SK-N-SH (cell line): ENCODE measurements around the gene PHF3. TPM values are rescaled to one million over a fixed set of nuclear protein-coding genes. Genes with fewer than 3 reads are reported as not detected.

Source experiments
- CTCF ChIA-PET: fragments of 300-600, 350-600 bp; formaldehyde crosslinking; extraction: SDS; loops from one replicate; lab custom pipeline; 2021; lab: Yijun Ruan, JAX
- POLR2A ChIA-PET: fragments of 350-600 bp; sonication (Branson Sonifier 250); formaldehyde crosslinking; extraction: SDS; loops from one replicate; lab custom pipeline; 2020; ENCODE audit warnings: antibody characterized with exemption, inconsistent platforms; lab: Yijun Ruan, JAX
- DNase-seq: peaks from one replicate; pipeline ENCODE4 v3.0.0; 2012
- H2AFZ ChIP-seq: fragments of 200-600 bp; sonication (generic); 2 replicates; pipeline ENCODE4 v1.8.1; 2016; ENCODE audit warnings: antibody characterized with exemption, mild to moderate bottlenecking, low read depth
- H3F3A ChIP-seq: fragments of 200-600 bp; sonication (generic); replicated peaks from 2 replicates; pipeline ENCODE3; 2016; ENCODE audit warnings: antibody characterized with exemption, mild to moderate bottlenecking; ENCODE audit not compliant: insufficient read depth
- H3K27ac ChIP-seq, 2 experiments: fragments of 200-500 bp in 1 of 2; fragments of 200-600 bp in 1 of 2; sonication (Bioruptor generic) in 1 of 2; sonication (generic), shearing (Covaris generic) in 1 of 2; 2 replicates each; pipeline versions ENCODE4 v1.5.1 to v1.6.1; 2014 to 2016; ENCODE audit warnings: low read depth in 2 of 2, inconsistent platforms in 1 of 2, low read length in 1 of 2, mild to moderate bottlenecking in 1 of 2, mixed read lengths in 1 of 2
- H3K27me3 ChIP-seq: fragments of 200-600 bp; sonication (generic), shearing (Covaris generic); 2 replicates; pipeline ENCODE4 v1.6.1; 2016; ENCODE audit warnings: mixed run types; ENCODE audit not compliant: insufficient read depth
- H3K36me3 ChIP-seq, 2 experiments: fragments of 200-500 bp in 1 of 2; fragments of 200-600 bp in 1 of 2; sonication (Bioruptor generic) in 1 of 2; sonication (generic) in 1 of 2; replicated peaks in 1 of 2; 2 replicates each; pipeline versions ENCODE3 to v1.5.1; 2014 to 2016; ENCODE audit warnings: low read length in 1 of 2, mild to moderate bottlenecking in 1 of 2; ENCODE audit not compliant: insufficient read depth in 2 of 2, control insufficient read depth in 1 of 2
- H3K4me1 ChIP-seq, 2 experiments: fragments of 200-500 bp in 1 of 2; fragments of 200-600 bp in 1 of 2; sonication (Bioruptor generic) in 1 of 2; sonication (generic), shearing (Covaris generic) in 1 of 2; 2 replicates each; pipeline versions ENCODE4 v1.5.1 to v1.6.1; 2014 to 2016; ENCODE audit warnings: low read depth in 1 of 2, low read length in 1 of 2, mixed run types in 1 of 2; ENCODE audit not compliant: insufficient read depth in 2 of 2, control insufficient read depth in 1 of 2
- H3K4me2 ChIP-seq: fragments of 200-600 bp; sonication (generic), shearing (Covaris generic); 2 replicates; pipeline ENCODE4 v1.6.1; 2017; ENCODE audit warnings: mixed run types
- H3K4me3 ChIP-seq, 2 experiments: fragments of 200-500 bp in 1 of 2; fragments of 200-600 bp in 1 of 2; sonication (Bioruptor generic) in 1 of 2; sonication (generic), shearing (Covaris generic) in 1 of 2; 2 replicates each; pipeline versions ENCODE4 v1.5.1 to v1.8.1; 2014 to 2016; ENCODE audit warnings: low read depth in 2 of 2, inconsistent platforms in 1 of 2, low read length in 1 of 2, mild to moderate bottlenecking in 1 of 2, mixed read lengths in 1 of 2, moderate library complexity in 1 of 2
- H3K79me2 ChIP-seq: fragments of 200-600 bp; sonication (generic); 2 replicates; pipeline ENCODE4 v1.8.1; 2017; ENCODE audit warnings: mild to moderate bottlenecking; ENCODE audit not compliant: insufficient read depth
- H3K9ac ChIP-seq: fragments of 200-600 bp; sonication (generic); 2 replicates; pipeline ENCODE4 v1.6.1; 2017; ENCODE audit warnings: mixed run types
- H3K9me2 ChIP-seq: fragments of 200-600 bp; sonication (generic); 2 replicates; pipeline ENCODE4 v1.6.1; 2017; ENCODE audit warnings: mixed run types
- H3K9me3 ChIP-seq: fragments of 200-600 bp; sonication (generic); 2 replicates; pipeline ENCODE4 v1.6.1; 2017; ENCODE audit warnings: mixed run types, mild to moderate bottlenecking, moderate library complexity
- H4K20me1 ChIP-seq: fragments of 200-600 bp; sonication (generic); 2 replicates; pipeline ENCODE4 v1.6.1; 2017; ENCODE audit warnings: mild to moderate bottlenecking, mixed run types; ENCODE audit not compliant: insufficient read depth
- CHD2 ChIP-seq: fragments of 150-350 bp; IDR thresholded peaks from 2 replicates; pipeline ENCODE4 v1.6.1; 2018; ENCODE audit warnings: low read length; ENCODE audit not compliant: partially characterized antibody
- EZH2phosphoT487 ChIP-seq: fragments of 200-600 bp; sonication (generic); IDR thresholded peaks from 2 replicates; pipeline ENCODE4 v1.6.1; 2017; ENCODE audit warnings: low read depth, mixed run types, mild to moderate bottlenecking, antibody characterized with exemption, moderate library complexity, borderline replicate concordance
- FOSL2 ChIP-seq: IDR thresholded peaks from 2 replicates; pipeline ENCODE4 v1.4.0; 2012; ENCODE audit warnings: low read depth, mild to moderate bottlenecking, moderate library complexity, borderline replicate concordance
- FOXM1 ChIP-seq: IDR thresholded peaks from 2 replicates; pipeline ENCODE4 v1.4.0; 2012; ENCODE audit warnings: low read depth, mild to moderate bottlenecking
- GATA2 ChIP-seq: sonication (generic); formaldehyde crosslinking; IDR thresholded peaks from 2 replicates; pipeline ENCODE4 v1.5.0; 2020; ENCODE audit warnings: mild to moderate bottlenecking, missing genetic modification reagents
- JUND ChIP-seq: IDR thresholded peaks from 2 replicates; pipeline ENCODE4 v1.4.0; 2012
- RCOR1 ChIP-seq: fragments of 150-350 bp; IDR thresholded peaks from 2 replicates; pipeline ENCODE4 v1.6.1; 2017; ENCODE audit warnings: antibody characterized with exemption, low read length
- RXRA ChIP-seq: IDR thresholded peaks from 2 replicates; pipeline ENCODE4 v1.4.0; 2012; ENCODE audit warnings: low read depth, mild to moderate bottlenecking, borderline replicate concordance
- SIN3A ChIP-seq: IDR thresholded peaks from 2 replicates; pipeline ENCODE4 v1.6.1; 2012; ENCODE audit warnings: low read depth, mild to moderate bottlenecking, low read length, moderate library complexity, borderline replicate concordance
- SMC3 ChIP-seq: IDR thresholded peaks from 2 replicates; pipeline ENCODE4 v1.6.1; 2012; ENCODE audit warnings: low read depth, low read length, improper control_type of control experiment
- TCF12 ChIP-seq: IDR thresholded peaks from 2 replicates; pipeline ENCODE4 v1.4.0; 2012
- YY1 ChIP-seq: IDR thresholded peaks from 2 replicates; pipeline ENCODE4 v1.4.0; 2012; ENCODE audit warnings: low read depth, mild to moderate bottlenecking
- WGBS: methylation state at CpG from one replicate; pipeline ENCODE4 v1.1.6; 2017; ENCODE audit warnings: low lambda C conversion rate; 5-methylcytosine and 5-hydroxymethylcytosine counted together
- polyA plus RNA-seq, 3 experiments: library from polyadenylated mRNA; depleted of rRNA; stranded (reverse); fragments of >200 nt; gene quantifications; 2 replicates each; pipeline ENCODE4 v1.2.3, GENCODE V29; 2012
- TF ChIP-seq, protein P1 (sequence below): fragments of 200-600 bp; sonication (generic); IDR thresholded peaks from 2 replicates; pipeline ENCODE4 v1.6.1; 2017; ENCODE audit warnings: antibody characterized with exemption, mild to moderate bottlenecking, moderate library complexity
- TF ChIP-seq, protein P2 (sequence below): IDR thresholded peaks from 2 replicates; pipeline ENCODE4 v1.4.0; 2012; ENCODE audit warnings: low read depth, borderline replicate concordance
- TF ChIP-seq, protein P3 (sequence below): fragments of 150-350 bp; IDR thresholded peaks from 2 replicates; pipeline ENCODE4 v1.6.1; 2017; ENCODE audit warnings: antibody characterized with exemption, low read length, low read depth, borderline replicate concordance

The PHF3 gene
- polyA plus RNA-seq, 1 of the 3 experiments (the other 2 are of a cell fraction): 4.4 TPM

DNA sequence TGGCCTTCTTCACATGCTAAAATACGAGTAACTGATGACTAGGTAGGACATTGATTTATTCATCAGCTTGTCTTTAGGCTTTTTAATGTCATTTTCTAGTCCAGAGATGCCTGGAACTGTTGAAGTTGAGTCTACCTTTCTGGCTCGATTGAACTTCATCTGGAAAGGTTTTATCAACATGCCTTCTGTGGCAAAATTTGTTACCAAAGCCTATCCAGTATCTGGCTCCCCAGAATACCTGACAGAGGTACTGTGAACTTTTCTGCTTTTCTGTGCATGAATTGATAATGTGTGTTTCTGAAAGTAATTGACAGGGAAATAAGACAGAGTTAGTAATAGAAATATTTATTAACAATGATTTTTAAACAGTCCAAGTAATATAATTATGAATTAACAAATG lies 71.0 kb downstream of the PHF3 start (continued):
- TF ChIP-seq, protein P1, sequence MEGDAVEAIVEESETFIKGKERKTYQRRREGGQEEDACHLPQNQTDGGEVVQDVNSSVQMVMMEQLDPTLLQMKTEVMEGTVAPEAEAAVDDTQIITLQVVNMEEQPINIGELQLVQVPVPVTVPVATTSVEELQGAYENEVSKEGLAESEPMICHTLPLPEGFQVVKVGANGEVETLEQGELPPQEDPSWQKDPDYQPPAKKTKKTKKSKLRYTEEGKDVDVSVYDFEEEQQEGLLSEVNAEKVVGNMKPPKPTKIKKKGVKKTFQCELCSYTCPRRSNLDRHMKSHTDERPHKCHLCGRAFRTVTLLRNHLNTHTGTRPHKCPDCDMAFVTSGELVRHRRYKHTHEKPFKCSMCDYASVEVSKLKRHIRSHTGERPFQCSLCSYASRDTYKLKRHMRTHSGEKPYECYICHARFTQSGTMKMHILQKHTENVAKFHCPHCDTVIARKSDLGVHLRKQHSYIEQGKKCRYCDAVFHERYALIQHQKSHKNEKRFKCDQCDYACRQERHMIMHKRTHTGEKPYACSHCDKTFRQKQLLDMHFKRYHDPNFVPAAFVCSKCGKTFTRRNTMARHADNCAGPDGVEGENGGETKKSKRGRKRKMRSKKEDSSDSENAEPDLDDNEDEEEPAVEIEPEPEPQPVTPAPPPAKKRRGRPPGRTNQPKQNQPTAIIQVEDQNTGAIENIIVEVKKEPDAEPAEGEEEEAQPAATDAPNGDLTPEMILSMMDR: no peak
- no peak for TF ChIP-seq CHD2

DNA sequence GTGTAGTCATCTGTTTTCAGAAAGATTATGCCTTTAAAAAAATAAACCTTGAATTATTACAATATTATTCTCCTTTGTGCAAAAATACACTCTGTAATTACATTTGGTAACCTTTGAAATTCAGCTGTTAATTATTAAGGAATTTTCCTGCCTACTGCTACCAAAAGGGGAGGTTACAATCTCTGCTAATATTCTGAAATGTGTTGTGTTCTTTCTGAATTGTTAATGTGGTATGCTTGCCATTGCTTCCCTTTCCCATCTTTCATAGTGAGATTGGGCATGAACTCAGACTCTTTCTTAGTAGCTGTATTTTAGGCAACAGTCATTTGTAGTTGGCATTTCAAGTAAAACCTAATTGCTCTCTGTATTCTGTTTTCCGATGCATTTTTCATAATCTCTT lies 73.0 kb downstream of the PHF3 start:
- H3K27ac ChIP-seq: no peak overlapping the region
- H3K9ac ChIP-seq: no peak overlapping the region
- no peak overlapping the region for H3K4me2 ChIP-seq
- H4K20me1 ChIP-seq: no peaks in the 10 kb centered on the region
- WGBS: 95% methylated on average over 1 of the region's 1 CpG
- no peak overlapping the region for H2AFZ ChIP-seq
- peaks cover under 1% of the 10 kb centered on the region for H3F3A ChIP-seq
- H3K79me2 ChIP-seq: no peaks in the 10 kb centered on the region
- ChIA-PET POLR2A (no interaction called here), CTCF (no interaction called here)
- H3K36me3 ChIP-seq: peaks cover 83 to 88% of the 10 kb centered on the region in 2 experiments
- H3K9me2 ChIP-seq: no peaks in the 10 kb centered on the region
- H3K9me3 ChIP-seq: no peaks in the 10 kb centered on the region
- no peaks in the 10 kb centered on the region for H3K4me1 ChIP-seq
- no peak for DNase-seq
- no peaks in the 10 kb centered on the region for H3K27me3 ChIP-seq
- no peak for TF ChIP-seq RXRA
- TF ChIP-seq SIN3A: no peak
- TF ChIP-seq, protein P2, sequence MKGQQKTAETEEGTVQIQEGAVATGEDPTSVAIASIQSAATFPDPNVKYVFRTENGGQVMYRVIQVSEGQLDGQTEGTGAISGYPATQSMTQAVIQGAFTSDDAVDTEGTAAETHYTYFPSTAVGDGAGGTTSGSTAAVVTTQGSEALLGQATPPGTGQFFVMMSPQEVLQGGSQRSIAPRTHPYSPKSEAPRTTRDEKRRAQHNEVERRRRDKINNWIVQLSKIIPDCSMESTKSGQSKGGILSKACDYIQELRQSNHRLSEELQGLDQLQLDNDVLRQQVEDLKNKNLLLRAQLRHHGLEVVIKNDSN: no peak
- no peak for TF ChIP-seq EZH2phosphoT487
- TF ChIP-seq FOSL2: no peak
- no peak for TF ChIP-seq CHD2
- H3K4me3 ChIP-seq: no peak overlapping the region

DNA sequence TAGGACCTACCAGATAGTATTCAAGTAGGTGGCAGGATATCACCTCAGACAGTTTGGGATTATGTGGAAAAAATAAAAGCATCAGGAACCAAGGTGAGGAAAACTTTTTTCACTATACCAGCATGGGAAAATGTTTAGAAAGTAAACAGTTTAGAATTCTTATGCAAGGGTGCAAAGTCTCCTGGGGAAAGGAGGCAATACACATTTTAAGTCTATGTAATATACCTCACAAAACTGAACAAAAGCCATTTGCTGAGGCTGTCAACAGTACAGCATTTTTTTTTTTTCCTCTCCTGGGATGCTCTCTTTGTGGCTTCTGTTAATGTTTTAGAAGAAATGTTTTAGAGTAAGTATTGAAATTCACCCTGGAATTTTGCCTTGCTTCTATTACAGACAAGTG lies 73.5 kb downstream of the PHF3 start:
- POLR2A ChIA-PET: no interaction called here
- H2AFZ ChIP-seq: no peak overlapping the region
- H4K20me1 ChIP-seq: no peaks in the 10 kb centered on the region
- no peak for TF ChIP-seq GATA2 (CRISPR knock-in tag)
- no peak for TF ChIP-seq JUND
- TF ChIP-seq, protein P2: no peak
- no peak for TF ChIP-seq RCOR1
- no peak for TF ChIP-seq FOXM1
- no peak for TF ChIP-seq YY1
- TF ChIP-seq, protein P3, sequence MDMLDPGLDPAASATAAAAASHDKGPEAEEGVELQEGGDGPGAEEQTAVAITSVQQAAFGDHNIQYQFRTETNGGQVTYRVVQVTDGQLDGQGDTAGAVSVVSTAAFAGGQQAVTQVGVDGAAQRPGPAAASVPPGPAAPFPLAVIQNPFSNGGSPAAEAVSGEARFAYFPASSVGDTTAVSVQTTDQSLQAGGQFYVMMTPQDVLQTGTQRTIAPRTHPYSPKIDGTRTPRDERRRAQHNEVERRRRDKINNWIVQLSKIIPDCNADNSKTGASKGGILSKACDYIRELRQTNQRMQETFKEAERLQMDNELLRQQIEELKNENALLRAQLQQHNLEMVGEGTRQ: no peak
- no peak for TF ChIP-seq TCF12
- TF ChIP-seq SMC3: no peak
- TF ChIP-seq, all 33 proteins: peak for 0
- no peak for DNase-seq
- Histone ChIP-seq H3K9ac (no peak overlapping the region), H3K4me2 (no peak overlapping the region), H3K4me1 (no peaks in the 10 kb centered on the region), H3K9me2 (no peaks in the 10 kb centered on the region), H3K9me3 (no peaks in the 10 kb centered on the region), H3K4me3 (no peak overlapping the region), H3K27ac (no peak overlapping the region), H3K36me3 (peaks cover 83 to 88% of the 10 kb centered on the region in 2 experiments), H3K27me3 (no peaks in the 10 kb centered on the region), H3K79me2 (no peaks in the 10 kb centered on the region), H3F3A (no peaks in the 10 kb centered on the region)
- CTCF ChIA-PET: no interaction called here
